ENCODE measurements around the gene PLCH1. TPM values are rescaled to one million over a fixed set of nuclear protein-coding genes. Genes with fewer than 3 reads are reported as not detected.

The PLCH1 gene
- total RNA-seq, 1 experiment from 2014 or later = 1.4 TPM

DNA sequence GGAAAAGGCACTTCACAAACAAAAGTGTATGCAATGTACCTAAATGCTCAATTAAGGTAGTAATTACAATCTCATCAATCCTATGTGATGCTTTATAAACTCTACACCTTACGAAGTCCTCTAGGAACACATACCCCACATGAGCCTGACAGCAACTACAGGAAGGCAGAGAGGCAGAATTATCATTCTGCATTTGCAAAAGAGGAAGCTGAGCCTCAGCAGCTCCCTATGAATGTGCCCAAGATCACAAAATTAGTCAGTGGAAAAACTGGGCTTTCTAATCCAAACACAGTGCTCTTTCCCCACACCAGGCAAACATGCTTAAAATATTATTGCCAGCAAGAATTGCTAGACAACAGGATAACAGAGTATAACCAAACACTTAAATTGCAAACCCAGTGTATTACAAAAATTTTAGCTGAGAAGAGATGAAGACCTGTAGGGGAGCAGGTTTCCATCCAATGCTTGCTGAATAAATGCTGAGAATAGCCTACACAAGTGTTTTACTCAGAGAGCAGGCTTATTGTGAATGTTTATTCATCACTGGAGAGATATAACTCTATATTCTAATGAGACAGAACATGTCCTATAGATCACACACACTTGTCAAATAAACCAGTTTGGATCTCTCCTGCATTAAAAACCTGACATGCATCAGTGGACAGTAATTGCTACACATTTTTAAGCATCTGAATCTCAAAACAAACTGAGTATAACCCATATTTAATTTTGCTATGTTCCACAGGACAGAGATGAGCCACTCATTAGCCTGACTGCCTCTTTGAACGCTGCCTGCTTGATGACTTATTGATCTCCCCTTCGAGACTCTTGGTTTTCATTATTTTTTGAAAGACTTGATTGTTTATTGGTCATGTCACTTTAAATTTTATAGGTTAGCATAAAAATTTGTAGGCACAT lies 62.2 kb downstream of the PLCH1 start:
- H2AFZ ChIP-seq = no peak overlapping the region; the same call in 1 of the 2 replicates
- H3K79me2 ChIP-seq (ENCODE audit: low read depth) = no peaks in the 10 kb centered on the region
- no peaks in the 10 kb centered on the region for H3K27me3 ChIP-seq (ENCODE audit: insufficient read depth, low read depth)
- no peaks in the 10 kb centered on the region for H3K4me1 ChIP-seq (replicated peaks; ENCODE audit: insufficient read depth)
- TF ChIP-seq CTCF (conservative IDR thresholded peaks at IDR 0.05) = no peak
- no peak for TF ChIP-seq EZH2 (IDR thresholded peaks at IDR 0.05; ENCODE audit: low read depth)
- intact Hi-C loops (cut with micrococcal nuclease; ENCODE audit: unreplicated experiment) = no loop called here
- no peaks in the 10 kb centered on the region for H3K9me3 ChIP-seq (ENCODE audit: insufficient read depth, low read depth)
- DNase-seq = peak in 1 of 2 experiments; percentile 27
- no peaks in the 10 kb centered on the region for H3F3A ChIP-seq (ENCODE audit: insufficient read depth, low read depth)
- H3K4me3 ChIP-seq = no peak overlapping the region
- H3K4me2 ChIP-seq = no peak overlapping the region
- no peaks in the 10 kb centered on the region for H4K20me1 ChIP-seq (ENCODE audit: insufficient read depth)
- H3K36me3 ChIP-seq (ENCODE audit: low read depth) = no peaks in the 10 kb centered on the region
- POLR2A ChIA-PET (ENCODE audit: unreplicated experiment) = no interaction called here
- H3K27ac ChIP-seq = no peak overlapping the region
- BruUV-seq (replicated peaks) = no TSS peak
- CTCF ChIA-PET = no interaction called here
- H3K9me2 ChIP-seq (ENCODE audit: insufficient read depth) = no peaks in the 10 kb centered on the region

GRCh38 chr3:155676252-155676981 lies 68.5 kb downstream of the PLCH1 start:
- Histone ChIP-seq H4K20me1 (ENCODE audit: insufficient read depth) (no peaks in the 10 kb centered on the region), H3F3A (ENCODE audit: insufficient read depth, low read depth) (no peaks in the 10 kb centered on the region), H2AFZ (no peak overlapping the region), H3K4me2 (no peak overlapping the region), H3K36me3 (ENCODE audit: low read depth) (no peaks in the 10 kb centered on the region), H3K9me3 (ENCODE audit: insufficient read depth, low read depth) (no peaks in the 10 kb centered on the region), H3K79me2 (ENCODE audit: low read depth) (no peaks in the 10 kb centered on the region), H3K27ac (no peak overlapping the region), H3K9me2 (ENCODE audit: insufficient read depth) (no peaks in the 10 kb centered on the region), H3K4me3 (no peak overlapping the region), H3K27me3 (ENCODE audit: insufficient read depth, low read depth) (no peaks in the 10 kb centered on the region), H3K4me1 (replicated peaks; ENCODE audit: insufficient read depth) (no peaks in the 10 kb centered on the region)
- POLR2A ChIA-PET (ENCODE audit: unreplicated experiment) = no interaction called here
- DNase-seq = peak in 1 of 2 experiments; percentile 11
- TF ChIP-seq CTCF (conservative IDR thresholded peaks at IDR 0.05) = no peak
- no peak for TF ChIP-seq EZH2 (IDR thresholded peaks at IDR 0.05; ENCODE audit: low read depth)
- no TSS peak for BruUV-seq (replicated peaks)
- CTCF ChIA-PET = no interaction called here
- intact Hi-C loops (cut with micrococcal nuclease; ENCODE audit: unreplicated experiment) = no loop called here

DNA sequence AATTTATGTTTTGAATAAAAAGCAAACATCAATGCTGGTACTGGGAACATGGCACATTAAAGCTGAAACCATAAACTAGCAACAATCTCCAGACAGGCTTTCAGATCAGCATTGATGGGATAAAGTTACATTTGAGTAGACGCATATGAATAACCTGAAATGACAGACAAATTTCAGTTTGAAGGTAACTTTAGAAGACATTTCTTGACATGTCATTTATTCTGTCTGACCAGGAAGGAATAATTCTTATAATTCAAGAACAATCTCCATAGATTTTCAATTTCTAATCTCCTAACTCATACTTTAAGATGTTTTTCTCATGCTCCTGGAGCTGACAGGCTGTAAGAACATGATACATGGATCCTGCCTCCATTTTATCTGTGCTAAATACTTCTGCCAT lies 69.8 kb downstream of the PLCH1 start:
- H3K36me3 ChIP-seq (ENCODE audit: low read depth) = no peaks in the 10 kb centered on the region
- no peak overlapping the region for H3K4me3 ChIP-seq
- H2AFZ ChIP-seq = no peak overlapping the region
- intact Hi-C loops (cut with micrococcal nuclease; ENCODE audit: unreplicated experiment) = no loop called here
- H3K4me2 ChIP-seq = no peak overlapping the region
- H3K4me1 ChIP-seq (replicated peaks; ENCODE audit: insufficient read depth) = no peaks in the 10 kb centered on the region
- H3F3A ChIP-seq (ENCODE audit: insufficient read depth, low read depth) = no peaks in the 10 kb centered on the region
- H3K27ac ChIP-seq = no peak overlapping the region
- no peak for DNase-seq
- TF ChIP-seq CTCF (conservative IDR thresholded peaks at IDR 0.05) (no peak), EZH2 (IDR thresholded peaks at IDR 0.05; ENCODE audit: low read depth) (no peak)
- H3K9me2 ChIP-seq (ENCODE audit: insufficient read depth) = no peaks in the 10 kb centered on the region
- H4K20me1 ChIP-seq (ENCODE audit: insufficient read depth) = no peaks in the 10 kb centered on the region
- H3K27me3 ChIP-seq (ENCODE audit: insufficient read depth, low read depth) = no peaks in the 10 kb centered on the region
- ChIA-PET POLR2A (ENCODE audit: unreplicated experiment) (no interaction called here), CTCF (interaction anchor here (0.6 kb wide), 1 partner anchor 1324 kb away, joined by 7 read pairs; no protein-coding TSS in a partner anchor)
- H3K79me2 ChIP-seq (ENCODE audit: low read depth) = no peaks in the 10 kb centered on the region
- BruUV-seq (replicated peaks) = no TSS peak
- H3K9me3 ChIP-seq (ENCODE audit: insufficient read depth, low read depth) = no peaks in the 10 kb centered on the region
